ENCODE data around the gene TRPC4AP.
"Not testable (repeated sequence)": the region's sequence is repeated elsewhere in the genome, so short reads cannot be mapped to it uniquely, and the experiment has no call there.

DNA sequence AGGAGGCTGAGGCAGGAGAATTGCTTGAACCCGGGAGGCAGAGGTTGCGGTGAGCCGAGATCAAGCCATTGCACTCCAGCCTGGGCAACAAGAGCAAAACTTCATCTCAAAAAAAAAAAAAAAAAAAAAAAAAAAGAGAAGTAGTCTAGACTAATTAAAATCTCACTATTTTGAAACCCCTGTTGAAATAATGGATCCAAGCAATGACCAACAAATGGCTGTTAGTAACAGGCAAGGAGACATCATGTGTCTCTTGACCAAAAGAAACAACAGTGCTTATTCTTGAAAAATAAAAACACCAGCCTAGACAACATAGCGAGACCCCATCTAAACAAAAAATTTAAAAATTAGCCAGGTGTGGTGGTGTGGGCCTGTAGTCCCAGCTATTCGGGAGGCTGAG, 19.7 kb upstream of the TRPC4AP start:
- not testable (repeated sequence) for TF ChIP-seq POLR2A, CTCF, POLR2AphosphoS5, EP300 (IDR thresholded peaks at IDR 0.05)

Data from suprapubic skin (tissue), 4 donors.